Activated CD8-positive, alpha-beta memory T cell treated with anti-CD3 and anti-CD28 coated beads for 4 hours (primary cell): ENCODE data around the gene THAP9.

Source experiments
- DNase-seq, 2 donors: peaks; one replicate each; pipeline ENCODE4 v3.0.0-alpha.2; 2020; ENCODE audit warnings: low read depth in 2 of 2

THAP9 gene

DNA sequence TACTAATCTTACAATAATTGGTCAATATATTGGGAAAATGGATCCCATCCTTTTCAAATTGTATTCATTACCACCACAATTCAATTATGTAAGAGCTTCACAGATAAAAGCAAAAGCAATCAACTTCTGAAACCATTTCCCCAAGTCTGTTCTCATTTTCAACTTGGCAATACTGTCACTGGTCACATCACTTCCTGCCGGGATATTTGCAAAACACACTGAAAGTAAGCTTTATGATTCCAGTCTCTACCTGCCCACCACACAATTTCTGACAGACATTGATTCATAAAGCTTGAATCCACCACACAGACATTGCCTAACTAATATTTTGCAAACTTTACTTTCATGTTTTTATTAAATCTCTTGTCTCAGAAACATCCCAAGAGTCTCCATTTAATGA, 56.5 kb downstream of the THAP9 start:
- no peak for DNase-seq

DNA sequence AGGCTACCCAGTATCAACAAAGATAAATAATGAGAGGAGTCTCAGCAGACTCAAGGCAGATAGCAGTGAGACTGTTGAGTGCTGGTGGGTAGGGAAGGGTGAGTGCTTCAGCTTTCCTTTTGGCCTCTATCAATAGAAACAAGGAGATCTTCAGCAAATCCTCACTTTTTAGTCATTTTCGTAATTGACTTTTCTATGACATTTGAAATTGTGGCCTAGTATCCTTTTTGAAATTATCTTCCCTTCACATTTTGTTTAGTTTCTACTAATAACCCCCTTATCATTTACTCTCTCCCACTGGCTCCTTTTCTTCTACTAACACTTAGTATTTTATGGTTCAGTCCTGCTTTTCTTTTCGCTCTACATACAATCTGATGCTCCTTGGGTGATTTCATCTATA, 65.2 kb downstream of the THAP9 start:
- DNase-seq, result no peak

DNA sequence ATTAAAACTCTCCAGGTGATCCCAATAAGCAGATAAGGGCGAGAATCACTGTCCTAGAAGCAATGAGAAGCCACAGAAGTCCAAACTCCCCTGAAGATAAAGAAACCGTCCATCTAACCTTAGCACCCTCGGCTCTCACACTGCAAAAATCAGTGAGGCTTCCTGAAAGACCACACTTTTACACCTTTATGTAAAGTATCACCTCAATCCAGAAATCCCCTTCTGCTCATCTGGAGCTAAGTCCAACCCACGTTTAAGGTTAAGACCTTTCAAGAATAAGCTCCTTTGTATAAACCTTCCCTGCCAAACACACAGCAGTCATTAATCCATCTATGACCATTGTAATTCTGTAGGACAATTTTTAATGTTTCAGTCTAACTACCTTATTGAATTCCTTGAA, 68.4 kb downstream of the THAP9 start:
- DNase-seq, result no peak

DNA sequence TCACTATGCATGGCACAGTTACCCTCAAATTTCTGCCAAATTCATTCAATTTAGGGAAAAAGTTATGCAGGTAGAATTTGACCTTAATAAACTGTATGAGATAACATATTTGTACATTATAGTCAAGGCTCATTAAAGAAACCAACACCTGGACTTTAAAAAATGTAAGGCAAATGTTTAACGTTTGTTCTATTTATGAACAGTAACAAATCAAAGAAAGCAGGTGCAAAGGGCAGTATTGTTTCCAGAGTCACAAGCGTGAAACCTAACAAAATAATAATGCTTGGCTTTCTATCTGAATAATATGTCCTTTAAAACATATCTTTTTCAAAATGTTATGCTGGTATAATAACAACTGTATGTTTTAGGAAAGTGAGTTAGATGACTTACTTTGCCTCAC, 68.9 kb downstream of the THAP9 start:
- DNase-seq, result no peak
